Measurements from ENCODE around the gene ESYT2. TPM values are rescaled to one million over a fixed set of nuclear protein-coding genes. Genes with fewer than 3 reads are reported as not detected.

The ESYT2 gene
- total and polyA plus RNA-seq, 2 experiments from 2014 or later: 33.4 to 59.6 TPM

- no peak overlapping the region for H2AFZ ChIP-seq
- no peak overlapping the region for H3K4me3 ChIP-seq
- H3K4me1 ChIP-seq (ENCODE audit: insufficient read depth): no peaks in the 10 kb centered on the region
- H3K27me3 ChIP-seq: no peaks in the 10 kb centered on the region
- no peaks in the 10 kb centered on the region for H4K20me1 ChIP-seq (ENCODE audit: insufficient read depth, poor library complexity, severe bottlenecking)
- 93% methylated on average over 6 of the region's 6 CpGs for WGBS (ENCODE audit: low lambda C conversion rate, missing lambda C conversion rate)
- TF ChIP-seq, protein P1, sequence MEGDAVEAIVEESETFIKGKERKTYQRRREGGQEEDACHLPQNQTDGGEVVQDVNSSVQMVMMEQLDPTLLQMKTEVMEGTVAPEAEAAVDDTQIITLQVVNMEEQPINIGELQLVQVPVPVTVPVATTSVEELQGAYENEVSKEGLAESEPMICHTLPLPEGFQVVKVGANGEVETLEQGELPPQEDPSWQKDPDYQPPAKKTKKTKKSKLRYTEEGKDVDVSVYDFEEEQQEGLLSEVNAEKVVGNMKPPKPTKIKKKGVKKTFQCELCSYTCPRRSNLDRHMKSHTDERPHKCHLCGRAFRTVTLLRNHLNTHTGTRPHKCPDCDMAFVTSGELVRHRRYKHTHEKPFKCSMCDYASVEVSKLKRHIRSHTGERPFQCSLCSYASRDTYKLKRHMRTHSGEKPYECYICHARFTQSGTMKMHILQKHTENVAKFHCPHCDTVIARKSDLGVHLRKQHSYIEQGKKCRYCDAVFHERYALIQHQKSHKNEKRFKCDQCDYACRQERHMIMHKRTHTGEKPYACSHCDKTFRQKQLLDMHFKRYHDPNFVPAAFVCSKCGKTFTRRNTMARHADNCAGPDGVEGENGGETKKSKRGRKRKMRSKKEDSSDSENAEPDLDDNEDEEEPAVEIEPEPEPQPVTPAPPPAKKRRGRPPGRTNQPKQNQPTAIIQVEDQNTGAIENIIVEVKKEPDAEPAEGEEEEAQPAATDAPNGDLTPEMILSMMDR (IDR thresholded peaks at IDR 0.05; ENCODE audit: poor library complexity): no peak
- TF ChIP-seq EZH2 (IDR thresholded peaks at IDR 0.05; ENCODE audit: borderline replicate concordance) (no peak), EZH2phosphoT487 (IDR thresholded peaks at IDR 0.05; ENCODE audit: low read depth, severe bottlenecking, unreplicated experiment) (no peak)
- H3K9me2 ChIP-seq (replicated peaks; ENCODE audit: insufficient read depth): no peaks in the 10 kb centered on the region
- DNase-seq (ENCODE audit: low spot score): no peak
- no peak overlapping the region for H3K27ac ChIP-seq
- no peaks in the 10 kb centered on the region for H3K79me2 ChIP-seq
- no peaks in the 10 kb centered on the region for H3K9me3 ChIP-seq (ENCODE audit: low read depth)
- no peaks in the 10 kb centered on the region for H3K36me3 ChIP-seq (replicated peaks; ENCODE audit: insufficient read depth, low read depth)
- H3K4me2 ChIP-seq: no peak overlapping the region
Observed at GRCh38 chr7:158786898-158787297, 42.4 kb downstream of the ESYT2 start.

GRCh38 chr7:158784270-158784669 lies 45.0 kb downstream of the ESYT2 start:
- TF ChIP-seq EZH2phosphoT487 (IDR thresholded peaks at IDR 0.05; ENCODE audit: low read depth, severe bottlenecking, unreplicated experiment) (no peak), EZH2 (IDR thresholded peaks at IDR 0.05; ENCODE audit: borderline replicate concordance) (no peak)
- TF ChIP-seq, protein P1 (IDR thresholded peaks at IDR 0.05; ENCODE audit: poor library complexity): no peak
- H3K27ac ChIP-seq: no peak overlapping the region
- no peak overlapping the region for H3K4me2 ChIP-seq
- no peaks in the 10 kb centered on the region for H3K9me3 ChIP-seq (ENCODE audit: low read depth)
- H3K27me3 ChIP-seq: no peaks in the 10 kb centered on the region
- no peaks in the 10 kb centered on the region for H3K9me2 ChIP-seq (replicated peaks; ENCODE audit: insufficient read depth)
- H3K36me3 ChIP-seq (replicated peaks; ENCODE audit: insufficient read depth, low read depth): no peaks in the 10 kb centered on the region
- no peaks in the 10 kb centered on the region for H3K79me2 ChIP-seq
- no peak overlapping the region for H2AFZ ChIP-seq
- H3K4me1 ChIP-seq (ENCODE audit: insufficient read depth): peaks cover 5% of the 10 kb centered on the region
- no peaks in the 10 kb centered on the region for H4K20me1 ChIP-seq (ENCODE audit: insufficient read depth, poor library complexity, severe bottlenecking)
- H3K4me3 ChIP-seq: no peak overlapping the region
- WGBS (ENCODE audit: low lambda C conversion rate, missing lambda C conversion rate): 84% methylated on average over 7 of the region's 7 CpGs
- DNase-seq (ENCODE audit: low spot score): no peak

- no peak for TF ChIP-seq EZH2 (IDR thresholded peaks at IDR 0.05; ENCODE audit: borderline replicate concordance)
- no peak for TF ChIP-seq EZH2phosphoT487 (IDR thresholded peaks at IDR 0.05; ENCODE audit: low read depth, severe bottlenecking, unreplicated experiment)
- TF ChIP-seq, protein P1 (IDR thresholded peaks at IDR 0.05; ENCODE audit: poor library complexity): no peak
- Histone ChIP-seq H4K20me1 (ENCODE audit: insufficient read depth, poor library complexity, severe bottlenecking) (no peaks in the 10 kb centered on the region), H3K4me3 (no peak overlapping the region), H3K9me2 (replicated peaks; ENCODE audit: insufficient read depth) (no peaks in the 10 kb centered on the region), H2AFZ (no peak overlapping the region), H3K4me2 (no peak overlapping the region), H3K36me3 (replicated peaks; ENCODE audit: insufficient read depth, low read depth) (no peaks in the 10 kb centered on the region), H3K9me3 (ENCODE audit: low read depth) (no peaks in the 10 kb centered on the region), H3K27ac (no peak overlapping the region), H3K79me2 (no peaks in the 10 kb centered on the region), H3K27me3 (no peaks in the 10 kb centered on the region), H3K4me1 (ENCODE audit: insufficient read depth) (peaks cover 8% of the 10 kb centered on the region)
- 77% methylated on average over 8 of the region's 8 CpGs for WGBS (ENCODE audit: low lambda C conversion rate, missing lambda C conversion rate)
- DNase-seq (ENCODE audit: low spot score): no peak
Observed at GRCh38 chr7:158783595-158783994, 45.7 kb downstream of the ESYT2 start.

Data from hepatocyte (in vitro differentiated cells).